Gastrocnemius medialis (tissue), 4 donors: ENCODE measurements around the gene RASGRP4.

Experiments used
- CTCF ChIP-seq, 5 experiments: fragments of 450-650 bp in 3 of 5; fragments of 200-600 bp in 2 of 5; sonication (generic) in 2 of 5; IDR thresholded peaks in 4 of 5; conservative IDR thresholded peaks in 1 of 5; 1 replicate in 4 of 5; 2 replicates in 1 of 5; pipeline ENCODE4 v1.5.1; 2016 to 2019; ENCODE audit warnings: antibody characterized with exemption in 5 of 5, mild to moderate bottlenecking in 3 of 5, moderate library complexity in 3 of 5
- POLR2A ChIP-seq, 2 donors: fragments of 450-650 bp; IDR thresholded peaks; one replicate each; pipeline ENCODE4 v1.6.1; 2017; ENCODE audit warnings: antibody characterized with exemption in 2 of 2, mild to moderate bottlenecking in 2 of 2, moderate library complexity in 2 of 2

- TF ChIP-seq POLR2A (IDR thresholded peaks at IDR 0.05) (no peak), CTCF (IDR thresholded peaks at IDR 0.05 in 4 of 5, conservative IDR thresholded peaks at IDR 0.05 in 1 of 5) (no peak)
Measured at GRCh38 chr19:38405276-38405675, 20.7 kb downstream of the RASGRP4 start.
